Coronary artery (tissue), 2 donors: Measurements from ENCODE around the gene LHFPL6.
"Not testable (repeated sequence)": the region's sequence is repeated elsewhere in the genome, so short reads cannot be mapped to it uniquely, and the experiment has no call there.

Source experiments
- DNase-seq: peaks from one replicate; pipeline ENCODE4 v3.0.0-alpha.2; 2017; ENCODE audit warnings: low spot score
- H3K27ac ChIP-seq, 2 donors: fragments of 200-600 bp; sonication (generic); one replicate each; pipeline ENCODE4 v1.5.1; 2016 to 2019
- H3K4me3 ChIP-seq: fragments of 200-600 bp; sonication (generic); 2 replicates; pipeline ENCODE4 v1.5.1; 2016; ENCODE audit warnings: mild to moderate bottlenecking, moderate library complexity
- TF ChIP-seq, protein P1 (sequence below): fragments of 200-600 bp; sonication (generic); IDR thresholded peaks from one replicate; pipeline ENCODE4 v1.5.1; 2019; ENCODE audit warnings: antibody characterized with exemption

The LHFPL6 gene

DNA sequence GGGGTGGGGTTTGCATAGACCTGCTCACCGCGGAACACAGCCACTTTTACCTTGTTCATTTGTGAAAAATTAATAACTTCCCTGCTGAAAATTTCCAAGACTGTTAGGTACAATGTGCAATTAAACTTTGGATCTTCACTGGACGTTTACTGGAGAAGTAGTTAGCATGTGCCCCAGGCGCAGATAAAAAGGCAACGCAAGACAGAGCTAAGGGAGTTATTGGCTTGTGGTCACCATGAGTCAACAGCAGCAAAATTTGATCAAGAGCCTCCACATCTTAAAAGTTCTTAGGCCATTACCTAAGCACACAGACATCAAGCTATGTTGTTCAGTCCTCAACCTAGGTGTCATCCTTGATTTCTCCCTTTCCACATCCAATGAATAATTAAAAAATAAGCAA is 257.0 kb downstream of the LHFPL6 start:
- no peak overlapping the region for H3K4me3 ChIP-seq
- TF ChIP-seq, protein P1, sequence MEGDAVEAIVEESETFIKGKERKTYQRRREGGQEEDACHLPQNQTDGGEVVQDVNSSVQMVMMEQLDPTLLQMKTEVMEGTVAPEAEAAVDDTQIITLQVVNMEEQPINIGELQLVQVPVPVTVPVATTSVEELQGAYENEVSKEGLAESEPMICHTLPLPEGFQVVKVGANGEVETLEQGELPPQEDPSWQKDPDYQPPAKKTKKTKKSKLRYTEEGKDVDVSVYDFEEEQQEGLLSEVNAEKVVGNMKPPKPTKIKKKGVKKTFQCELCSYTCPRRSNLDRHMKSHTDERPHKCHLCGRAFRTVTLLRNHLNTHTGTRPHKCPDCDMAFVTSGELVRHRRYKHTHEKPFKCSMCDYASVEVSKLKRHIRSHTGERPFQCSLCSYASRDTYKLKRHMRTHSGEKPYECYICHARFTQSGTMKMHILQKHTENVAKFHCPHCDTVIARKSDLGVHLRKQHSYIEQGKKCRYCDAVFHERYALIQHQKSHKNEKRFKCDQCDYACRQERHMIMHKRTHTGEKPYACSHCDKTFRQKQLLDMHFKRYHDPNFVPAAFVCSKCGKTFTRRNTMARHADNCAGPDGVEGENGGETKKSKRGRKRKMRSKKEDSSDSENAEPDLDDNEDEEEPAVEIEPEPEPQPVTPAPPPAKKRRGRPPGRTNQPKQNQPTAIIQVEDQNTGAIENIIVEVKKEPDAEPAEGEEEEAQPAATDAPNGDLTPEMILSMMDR: no peak
- no peak overlapping the region for H3K27ac ChIP-seq
- DNase-seq: no peak

DNA sequence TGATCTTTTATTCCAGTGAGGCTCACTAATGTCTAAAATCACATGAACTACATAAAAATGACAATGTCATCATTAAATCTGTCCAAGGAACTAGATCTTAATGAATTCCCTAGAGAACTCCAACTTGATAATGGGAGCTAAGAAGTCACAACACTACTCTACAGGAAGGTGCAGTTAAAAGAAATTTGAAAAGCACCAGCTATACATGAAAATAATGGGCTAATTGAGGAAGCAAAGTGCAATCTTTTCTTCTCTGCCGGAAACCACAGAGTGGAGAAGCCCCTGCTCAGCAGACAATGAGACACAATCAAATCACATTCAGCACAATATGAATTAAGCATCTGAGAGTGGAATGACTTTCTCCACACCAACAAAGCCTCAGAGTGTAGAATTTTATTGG is 261.7 kb downstream of the LHFPL6 start:
- Histone ChIP-seq H3K4me3 (no peak overlapping the region), H3K27ac (no peak overlapping the region)
- DNase-seq: no peak
- TF ChIP-seq, protein P1: no peak

GRCh38 chr13:39338114-39338513 is 264.9 kb downstream of the LHFPL6 start:
- not testable (repeated sequence) for H3K27ac ChIP-seq, H3K4me3 ChIP-seq, DNase-seq

- TF ChIP-seq, protein P1: no peak
- H3K27ac ChIP-seq: no peak overlapping the region
- no peak for DNase-seq
- H3K4me3 ChIP-seq: no peak overlapping the region
Observed at GRCh38 chr13:39336937-39337336, 266.1 kb downstream of the LHFPL6 start.

DNA sequence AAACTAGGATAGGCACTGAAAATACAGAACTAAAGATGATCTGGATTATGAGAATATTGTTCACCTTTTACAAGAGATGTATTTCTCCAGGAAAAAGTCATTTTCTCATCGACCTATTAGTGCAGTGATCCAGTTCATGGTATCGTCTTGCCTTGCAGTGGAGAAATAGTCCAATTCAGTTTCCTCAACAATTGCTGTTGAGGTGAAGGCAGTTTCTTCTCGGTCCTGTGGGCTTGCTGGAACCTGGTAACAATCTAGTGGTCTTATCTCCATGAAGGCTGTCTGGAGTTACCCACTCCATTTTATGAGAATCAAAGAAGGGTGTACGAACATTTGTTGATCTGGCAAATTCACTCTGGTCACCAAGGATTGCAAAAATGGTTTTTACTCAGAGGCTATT is 266.8 kb downstream of the LHFPL6 start:
- no peak for DNase-seq
- H3K4me3 ChIP-seq: no peak overlapping the region
- TF ChIP-seq, protein P1: no peak
- no peak overlapping the region for H3K27ac ChIP-seq

GRCh38 chr13:39335721-39336120 is 267.3 kb downstream of the LHFPL6 start:
- H3K27ac ChIP-seq: no peak overlapping the region
- H3K4me3 ChIP-seq: no peak overlapping the region
- TF ChIP-seq, protein P1: no peak
- DNase-seq: no peak

GRCh38 chr13:39330504-39330903 is 272.5 kb downstream of the LHFPL6 start:
- Histone ChIP-seq H3K27ac (no peak overlapping the region), H3K4me3 (no peak overlapping the region)
- TF ChIP-seq, protein P1: no peak
- no peak for DNase-seq

- TF ChIP-seq, protein P1: no peak
- no peak for DNase-seq
- Histone ChIP-seq H3K4me3 (no peak overlapping the region), H3K27ac (no peak overlapping the region)
Observed at GRCh38 chr13:39329182-39329639, 273.8 kb downstream of the LHFPL6 start.
